Panc1 (cell line): ENCODE results near the gene PLEKHG4. TPM values are rescaled to one million over a fixed set of nuclear protein-coding genes. Genes with fewer than 3 reads are reported as not detected.

Experiments used
- ATAC-seq: fragments of 200-7000 bp; cut with Tn5 transposase; 2 replicates; pipeline ENCODE4 v1.9.1; 2020; ENCODE audit warnings: mild to moderate bottlenecking, moderate library complexity
- BruUV-seq: library from RNA; stranded (reverse); fragments of 400-500 nt; replicated peaks from 2 replicates; lab custom pipeline; 2021; lab: Mats Ljungman, UMichigan
- CTCF ChIA-PET: fragments of 300-600 bp; sonication (Branson Sonifier 250); formaldehyde crosslinking; loops from one replicate; lab custom pipeline; 2022; ENCODE audit warnings: antibody characterized with exemption; lab: Charles Lee
- POLR2A ChIA-PET: fragments of 300-600 bp; sonication (Branson Sonifier 250); formaldehyde crosslinking; loops from one replicate; lab custom pipeline; 2022; ENCODE audit warnings: antibody characterized with exemption; lab: Charles Lee
- DNase-seq: peaks from one replicate; pipeline ENCODE4 v3.0.0-alpha.2; 2010; ENCODE audit warnings: low read depth, low spot score
- H3K27ac ChIP-seq: 2 replicates; pipeline ENCODE4 v1.5.1; 2011; ENCODE audit warnings: mild to moderate bottlenecking, low read length, inconsistent platforms
- H3K27me3 ChIP-seq: fragments of 200-500 bp; sonication (Bioruptor generic); 2 replicates; pipeline ENCODE4 v1.6.0; 2014; ENCODE audit warnings: low read length, inconsistent platforms; ENCODE audit not compliant: control insufficient read depth, insufficient read depth
- H3K36me3 ChIP-seq: fragments of 200-500 bp; sonication (Bioruptor generic); 2 replicates; pipeline ENCODE4 v1.5.1; 2014; ENCODE audit warnings: inconsistent platforms, mild to moderate bottlenecking, low read length, moderate library complexity; ENCODE audit not compliant: control insufficient read depth, insufficient read depth
- H3K4me1 ChIP-seq: 2 replicates; pipeline ENCODE4 v1.5.1; 2011; ENCODE audit warnings: inconsistent platforms, mild to moderate bottlenecking, low read length, moderate library complexity; ENCODE audit not compliant: control insufficient read depth, insufficient read depth
- H3K4me3 ChIP-seq, 2 experiments: 2 replicates each; pipeline ENCODE4 v1.5.1; 2011 to 2012; ENCODE audit warnings: low read depth in 2 of 2, low read length in 2 of 2, mild to moderate bottlenecking in 2 of 2, inconsistent platforms in 1 of 2, moderate library complexity in 1 of 2
- H3K9me3 ChIP-seq: fragments of 200-500 bp; sonication (Bioruptor generic); 2 replicates; pipeline ENCODE4 v1.5.1; 2014; ENCODE audit warnings: low read depth, mild to moderate bottlenecking, inconsistent platforms, low read length, moderate library complexity; ENCODE audit not compliant: control insufficient read depth, insufficient read depth
- CTCF ChIP-seq: fragments of 450-650 bp; IDR thresholded peaks from 2 replicates; pipeline ENCODE4 v1.5.1; 2017; ENCODE audit warnings: mild to moderate bottlenecking
- POLR2AphosphoS5 ChIP-seq: IDR thresholded peaks from 2 replicates; pipeline ENCODE4 v1.6.1; 2012; ENCODE audit warnings: mild to moderate bottlenecking, low read depth, low read length, moderate library complexity
- REST ChIP-seq, 2 experiments: IDR thresholded peaks; 2 replicates each; pipeline ENCODE4 v1.6.1; 2011 to 2012; ENCODE audit warnings: low read depth in 2 of 2, control low read depth in 1 of 2, low read length in 1 of 2, mild to moderate bottlenecking in 1 of 2, moderate library complexity in 1 of 2; ENCODE audit not compliant: insufficient read depth in 1 of 2
- SIN3A ChIP-seq: IDR thresholded peaks from 2 replicates; pipeline ENCODE4 v1.6.1; 2012; ENCODE audit warnings: low read depth, mild to moderate bottlenecking, low read length, moderate library complexity, borderline replicate concordance; ENCODE audit not compliant: insufficient read depth
- TCF7L2 ChIP-seq: IDR thresholded peaks from 2 replicates; pipeline ENCODE4 v1.6.1; 2011; ENCODE audit warnings: mild to moderate bottlenecking, low read depth, low read length, inconsistent platforms
- in situ Hi-C: cut with HindIII; loops from 2 replicates; pipeline ENCODE4 v1.10.0; 2016; ENCODE audit warnings: low sequenced_read_pairs, low pct_unique_long_range_greater_than_20kb
- intact Hi-C: fragments of 100-400 bp; cut with micrococcal nuclease; formaldehyde crosslinking; loops from one replicate; pipeline ENCODE4 v1.10.0; 2022; ENCODE audit not compliant: unreplicated experiment
- total RNA-seq: library from RNA; stranded (reverse); gene quantifications from one replicate; pipeline ENCODE4 v1.2.1, GENCODE V29; 2021; ENCODE audit not compliant: unreplicated experiment

PLEKHG4 gene
- total RNA-seq, 1 experiment from 2014 or later: 6.7 TPM

GRCh38 chr16:67243481-67243880, 35.9 kb upstream of the PLEKHG4 start:
- Histone ChIP-seq H3K27ac (no peak overlapping the region), H3K9me3 (no peaks in the 10 kb centered on the region), H3K36me3 (no peaks in the 10 kb centered on the region; the same call in 1 of the 2 replicates), H3K27me3 (no peaks in the 10 kb centered on the region), H3K4me3 (no peak overlapping the region), H3K4me1 (peaks cover 12% of the 10 kb centered on the region)
- in situ Hi-C loops: no loop called here
- BruUV-seq: no TSS peak
- no peak for DNase-seq
- CTCF ChIA-PET: no interaction called here
- POLR2A ChIA-PET: no interaction called here
- ATAC-seq: no peak
- TF ChIP-seq REST (IDR thresholded peaks at IDR 0.05; ENCODE audit: insufficient read depth in 1 of 2, low read depth in 2 of 2, low read length in 1 of 2) (no peak), CTCF (no peak), TCF7L2 (no peak), POLR2AphosphoS5 (no peak), SIN3A (no peak)
- intact Hi-C loops: no loop called here

- Histone ChIP-seq H3K36me3 (no peaks in the 10 kb centered on the region; the same call in 1 of the 2 replicates), H3K27ac (no peak overlapping the region), H3K4me1 (peaks cover 12% of the 10 kb centered on the region), H3K4me3 (no peak overlapping the region), H3K9me3 (no peaks in the 10 kb centered on the region), H3K27me3 (no peaks in the 10 kb centered on the region)
- in situ Hi-C loops (no loop called here), intact Hi-C loops (no loop called here)
- ChIA-PET CTCF (no interaction called here), POLR2A (no interaction called here)
- no TSS peak for BruUV-seq
- ATAC-seq (no peak), DNase-seq (no peak)
- TF ChIP-seq CTCF: no peak
- TF ChIP-seq REST (IDR thresholded peaks at IDR 0.05; ENCODE audit: insufficient read depth in 1 of 2, low read depth in 2 of 2, low read length in 1 of 2): no peak
- TF ChIP-seq TCF7L2: no peak
- TF ChIP-seq POLR2AphosphoS5: no peak
- TF ChIP-seq SIN3A: no peak
Observed at GRCh38 chr16:67244387-67245185, 34.7 kb upstream of the PLEKHG4 start.
